Stomach (tissue), 4 donors: ENCODE results near the gene TINAGL1.

Experiments
- CTCF ChIP-seq, 7 experiments: fragments of 450-650 bp in 4 of 7; fragments of 200-600 bp in 3 of 7; sonication (generic) in 3 of 7; IDR thresholded peaks; one replicate each; pipeline ENCODE4 v1.5.1; 2016 to 2019; ENCODE audit warnings: antibody characterized with exemption in 7 of 7, control low read depth in 2 of 7, mild to moderate bottlenecking in 1 of 7
- EP300 ChIP-seq: sonication (generic); formaldehyde crosslinking; IDR thresholded peaks from one replicate; pipeline ENCODE4 v1.6.1; 2017; ENCODE audit warnings: antibody characterized with exemption
- POLR2A ChIP-seq, 4 donors: fragments of 450-650 bp; IDR thresholded peaks; one replicate each; pipeline ENCODE4 v1.6.1; 2016; ENCODE audit warnings: antibody characterized with exemption in 4 of 4, control low read depth in 2 of 4, mild to moderate bottlenecking in 1 of 4, moderate library complexity in 1 of 4
- POLR2AphosphoS5 ChIP-seq, 3 donors: sonication (generic); formaldehyde crosslinking; IDR thresholded peaks; one replicate each; pipeline ENCODE4 v1.6.1; 2016; ENCODE audit warnings: antibody characterized with exemption in 3 of 3

DNA sequence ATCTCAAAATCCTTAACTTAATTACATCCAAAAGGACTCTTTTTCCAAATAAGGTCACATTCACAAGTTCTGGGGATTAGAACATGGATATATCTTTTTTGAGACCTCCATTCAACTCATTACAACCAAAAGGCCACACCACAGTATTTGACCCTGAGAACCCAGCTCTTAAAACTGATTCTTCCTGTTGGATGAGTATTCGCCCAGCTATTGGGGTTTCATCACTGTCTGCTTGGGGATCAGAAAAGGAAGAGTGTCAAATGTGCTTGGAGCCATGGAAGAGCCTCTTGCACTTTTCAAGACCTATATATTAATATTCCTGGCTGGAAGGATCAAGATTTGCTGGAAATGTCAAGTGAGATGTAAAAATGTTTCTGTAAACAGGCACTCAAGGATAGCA, 5.4 kb upstream of the TINAGL1 start:
- TF ChIP-seq CTCF (IDR thresholded peaks at IDR 0.05), result no peak
- TF ChIP-seq POLR2AphosphoS5 (IDR thresholded peaks at IDR 0.05), result no peak
- no peak for TF ChIP-seq POLR2A (IDR thresholded peaks at IDR 0.05)
- no peak for TF ChIP-seq EP300
